Stimulated activated CD4-positive, alpha-beta T cell treated with anti-CD3 and anti-CD28 coated beads, Interleukin-12 subunit alpha, Interleukin-12 subunit beta, amount 100 ng/mL, for 4 hours (primary cell): ENCODE data around the gene SH3GL2.

Experiments used
- DNase-seq: peaks from one replicate; pipeline ENCODE4 v3.0.0-alpha.2; 2020

SH3GL2 gene

GRCh38 chr9:17611917-17612316, 33.1 kb downstream of the SH3GL2 start:
- no peak for DNase-seq

GRCh38 chr9:17613758-17614157, 34.9 kb downstream of the SH3GL2 start:
- DNase-seq = no peak

GRCh38 chr9:17614250-17614649, 35.4 kb downstream of the SH3GL2 start:
- DNase-seq = no peak

- DNase-seq = no peak
These were observed 36.0 kb downstream of the SH3GL2 start for GRCh38 chr9:17614903-17615302.

GRCh38 chr9:17622141-17622540, 43.3 kb downstream of the SH3GL2 start:
- DNase-seq = no peak

GRCh38 chr9:17622749-17623148, 43.9 kb downstream of the SH3GL2 start:
- no peak for DNase-seq

GRCh38 chr9:17623965-17624364, 45.1 kb downstream of the SH3GL2 start:
- DNase-seq = no peak

GRCh38 chr9:17624571-17624970, 45.7 kb downstream of the SH3GL2 start:
- DNase-seq = no peak

GRCh38 chr9:17625644-17626388, 47.0 kb downstream of the SH3GL2 start:
- no peak for DNase-seq

GRCh38 chr9:17627641-17628040, 48.8 kb downstream of the SH3GL2 start:
- DNase-seq = no peak

GRCh38 chr9:17628624-17629023, 49.8 kb downstream of the SH3GL2 start:
- DNase-seq = no peak

- DNase-seq = no peak
These were observed 51.7 kb downstream of the SH3GL2 start for GRCh38 chr9:17630531-17630949.

GRCh38 chr9:17631396-17631795, 52.5 kb downstream of the SH3GL2 start:
- DNase-seq = no peak

GRCh38 chr9:17632994-17633393, 54.1 kb downstream of the SH3GL2 start:
- DNase-seq = no peak

- DNase-seq = no peak
These were observed 56.4 kb downstream of the SH3GL2 start for GRCh38 chr9:17635115-17635890.

GRCh38 chr9:17636349-17636748, 57.5 kb downstream of the SH3GL2 start:
- no peak for DNase-seq

GRCh38 chr9:17636821-17637220, 58.0 kb downstream of the SH3GL2 start:
- DNase-seq = no peak

GRCh38 chr9:17637229-17637628, 58.4 kb downstream of the SH3GL2 start:
- DNase-seq = no peak

- no peak for DNase-seq
These were observed 69.7 kb downstream of the SH3GL2 start for GRCh38 chr9:17648516-17648915.

- DNase-seq = no peak
These were observed 72.9 kb downstream of the SH3GL2 start for GRCh38 chr9:17651725-17652124.

- DNase-seq = no peak
These were observed 75.1 kb downstream of the SH3GL2 start for GRCh38 chr9:17653947-17654465.

- DNase-seq = no peak
These were observed 78.0 kb downstream of the SH3GL2 start for GRCh38 chr9:17656889-17657288.

- no peak for DNase-seq
These were observed 79.4 kb downstream of the SH3GL2 start for GRCh38 chr9:17658237-17658636.

GRCh38 chr9:17660158-17660557, 81.3 kb downstream of the SH3GL2 start:
- no peak for DNase-seq
